Stimulated activated CD4-positive, alpha-beta T cell treated with anti-CD3 and anti-CD28 coated beads, Interleukin-4, amount 100 ng/mL, for 4 hours (primary cell): Measurements from ENCODE around the gene PSMB1.
A peak's percentile ranks its signal among the peaks of the same experiment; 100 is the strongest.
"Not testable (repeated sequence)": the region's sequence is repeated elsewhere in the genome, so short reads cannot be mapped to it uniquely, and the experiment has no call there.

Experiments used
- DNase-seq, 2 experiments: peaks; one replicate each; pipeline ENCODE4 v3.0.0-alpha.2; 2020

The PSMB1 gene

GRCh38 chr6:170533792-170534191 lies 19.3 kb downstream of the PSMB1 start:
- DNase-seq = no peak

- DNase-seq = no peak
These were observed 20.1 kb downstream of the PSMB1 start for GRCh38 chr6:170532867-170533488.

- peak; percentile 53 to 58 for DNase-seq
These were observed 23.2 kb downstream of the PSMB1 start for GRCh38 chr6:170529839-170530469.

GRCh38 chr6:170527995-170528394 lies 25.1 kb downstream of the PSMB1 start:
- DNase-seq = not testable (repeated sequence)

- no peak for DNase-seq
These were observed 27.3 kb downstream of the PSMB1 start for GRCh38 chr6:170525795-170526194.

GRCh38 chr6:170524172-170524502 lies 29.0 kb downstream of the PSMB1 start:
- no peak for DNase-seq

- no peak for DNase-seq
These were observed 29.6 kb downstream of the PSMB1 start for GRCh38 chr6:170523256-170524171.

GRCh38 chr6:170522565-170523183 lies 30.4 kb downstream of the PSMB1 start:
- DNase-seq = no peak

- peak; percentile 11 to 15 for DNase-seq
These were observed 36.1 kb downstream of the PSMB1 start for GRCh38 chr6:170516783-170517616.

GRCh38 chr6:170514908-170515307 lies 38.2 kb downstream of the PSMB1 start:
- no peak for DNase-seq

- DNase-seq = no peak
These were observed 40.9 kb downstream of the PSMB1 start for GRCh38 chr6:170512249-170512648.

- no peak for DNase-seq
These were observed 42.5 kb downstream of the PSMB1 start for GRCh38 chr6:170510631-170511030.

GRCh38 chr6:170509723-170510018 lies 43.4 kb downstream of the PSMB1 start:
- no peak for DNase-seq

- DNase-seq = not testable (repeated sequence)
These were observed 44.0 kb downstream of the PSMB1 start for GRCh38 chr6:170508892-170509722.

GRCh38 chr6:170508275-170508674 lies 44.8 kb downstream of the PSMB1 start:
- not testable (repeated sequence) for DNase-seq

- DNase-seq = not testable (repeated sequence)
These were observed 45.4 kb downstream of the PSMB1 start for GRCh38 chr6:170507728-170508127.

GRCh38 chr6:170506446-170506845 lies 46.7 kb downstream of the PSMB1 start:
- no peak for DNase-seq

GRCh38 chr6:170505306-170505705 lies 47.8 kb downstream of the PSMB1 start:
- DNase-seq = no peak

GRCh38 chr6:170504479-170504878 lies 48.6 kb downstream of the PSMB1 start:
- no peak for DNase-seq

- no peak for DNase-seq
These were observed 49.7 kb downstream of the PSMB1 start for GRCh38 chr6:170503414-170503761.

- not testable (repeated sequence) for DNase-seq
These were observed 50.2 kb downstream of the PSMB1 start for GRCh38 chr6:170502733-170503413.
